Activated gamma-delta T cell treated with Interleukin-2 at 50 U/mL for 16 hours (primary cell): Measurements from ENCODE around the gene TATDN3.
"Not testable (repeated sequence)": the region's sequence is repeated elsewhere in the genome, so short reads cannot be mapped to it uniquely, and the experiment has no call there.

Experiments used
- DNase-seq: peaks from one replicate; pipeline ENCODE4 v3.0.0-alpha.2; 2020

Gene TATDN3

GRCh38 chr1:212791676-212792395, at the start of gene TATDN3, which contains the start of gene NSL1:
Gene TATDN3, plus strand, starts transcription at chr1:212791894. Its CDS starts 28 bp downstream, at chr1:212791922.
Gene NSL1, minus strand, starts transcription at chr1:212791777. Its CDS starts 14 bp downstream, at chr1:212791763.
- peak; percentile 96 for DNase-seq

- DNase-seq: no peak
Observed at GRCh38 chr1:212743901-212744475, 47.7 kb upstream of the TATDN3 start.

- DNase-seq: no peak
Observed at GRCh38 chr1:212745303-212745702, 46.4 kb upstream of the TATDN3 start.

GRCh38 chr1:212746546-212746945, 45.1 kb upstream of the TATDN3 start:
- no peak for DNase-seq

- DNase-seq: no peak
Observed at GRCh38 chr1:212749821-212750535, 41.7 kb upstream of the TATDN3 start.

- DNase-seq: no peak
Observed at GRCh38 chr1:212752252-212752933, 39.3 kb upstream of the TATDN3 start.

- no peak for DNase-seq
Observed at GRCh38 chr1:212752934-212753497, 38.7 kb upstream of the TATDN3 start.

GRCh38 chr1:212753749-212754148, 37.9 kb upstream of the TATDN3 start:
- DNase-seq: no peak

GRCh38 chr1:212754193-212754592, 37.5 kb upstream of the TATDN3 start:
- DNase-seq: peak; percentile 18

GRCh38 chr1:212754680-212755079, 37.0 kb upstream of the TATDN3 start:
- no peak for DNase-seq

- DNase-seq: no peak
Observed at GRCh38 chr1:212759683-212760082, 32.0 kb upstream of the TATDN3 start.

GRCh38 chr1:212760126-212760823, 31.4 kb upstream of the TATDN3 start:
- peak; percentile 27 for DNase-seq

GRCh38 chr1:212762234-212762633, 29.5 kb upstream of the TATDN3 start:
- no peak for DNase-seq

GRCh38 chr1:212762839-212763238, 28.9 kb upstream of the TATDN3 start:
- DNase-seq: no peak

GRCh38 chr1:212764718-212765281, 26.9 kb upstream of the TATDN3 start:
- DNase-seq: not testable (repeated sequence)

- DNase-seq: not testable (repeated sequence)
Observed at GRCh38 chr1:212766825-212767224, 24.9 kb upstream of the TATDN3 start.

GRCh38 chr1:212769459-212770167, 22.1 kb upstream of the TATDN3 start:
- no peak for DNase-seq

GRCh38 chr1:212771341-212771740, 20.4 kb upstream of the TATDN3 start:
- DNase-seq: no peak

GRCh38 chr1:212773011-212773410, 18.7 kb upstream of the TATDN3 start:
- no peak for DNase-seq

- DNase-seq: no peak
Observed at GRCh38 chr1:212774584-212774983, 17.1 kb upstream of the TATDN3 start.

- DNase-seq: no peak
Observed at GRCh38 chr1:212775241-212775640, 16.5 kb upstream of the TATDN3 start.
